Measurements from ENCODE around the gene REG4. TPM values are rescaled to one million over a fixed set of nuclear protein-coding genes. Genes with fewer than 3 reads are reported as not detected.

REG4 gene
- total and polyA plus RNA-seq, 2 of the 4 experiments (the other 2 are of a cell fraction) = not detected

DNA sequence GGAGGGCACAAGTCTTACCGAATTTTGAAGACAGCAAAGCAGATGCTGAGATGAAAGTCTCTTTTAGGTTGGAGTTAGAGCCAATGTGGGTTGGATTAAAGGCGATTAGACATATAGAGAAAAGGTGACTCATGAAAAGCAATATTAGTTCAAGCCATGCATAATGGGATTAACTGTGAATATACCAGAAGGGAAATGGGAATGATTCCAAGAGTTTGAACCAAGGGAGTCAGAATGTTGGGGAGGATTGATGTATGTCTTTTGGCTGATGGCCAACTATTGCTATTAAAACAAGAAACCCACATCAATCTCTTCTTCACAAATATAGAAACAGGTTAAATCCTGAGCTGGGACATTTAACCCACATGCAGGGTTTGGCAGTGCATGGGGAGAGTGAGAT is 43.8 kb downstream of the REG4 start:
- intact Hi-C loops (cut with micrococcal nuclease) = no loop called here
- Histone ChIP-seq H4K8ac (ENCODE audit: low read depth in 2 of 2, low read length in 2 of 2) (no peak overlapping the region), H3K4ac (ENCODE audit: low read depth, low read length) (no peak overlapping the region), H3K14ac (replicated peaks; ENCODE audit: low read depth, low read length) (no peak overlapping the region), H2AFZ (replicated peaks; ENCODE audit: low read length, poor library complexity) (no peak overlapping the region), H3K36me3 (ENCODE audit: control insufficient read depth, insufficient read depth, low read length) (no peaks in the 10 kb centered on the region), H3K4me3 (ENCODE audit: insufficient read depth, low read depth, low read length) (no peak overlapping the region), H2AK5ac (ENCODE audit: low read depth, low read length) (no peak overlapping the region), H3K4me1 (ENCODE audit: control insufficient read depth, insufficient read depth, low read length) (peaks cover 2% of the 10 kb centered on the region; the same call in 1 of the 2 replicates), H3K18ac (ENCODE audit: low read depth, low read length) (no peak overlapping the region), H3K9me1 (ENCODE audit: insufficient read depth, low read length) (no peaks in the 10 kb centered on the region), H3K56ac (ENCODE audit: extremely low read depth, insufficient read depth, low read length) (no peak overlapping the region), H3K9me3 (ENCODE audit: control insufficient read depth, insufficient read depth, low read length) (peaks cover 3% of the 10 kb centered on the region), H4K91ac (ENCODE audit: insufficient read depth, low read depth, low read length) (no peak overlapping the region), H2AK9ac (replicated peaks; ENCODE audit: low read depth, low read length, poor library complexity) (no peak overlapping the region), H4K20me1 (ENCODE audit: insufficient read depth, low read length) (no peaks in the 10 kb centered on the region), H3K9ac (ENCODE audit: low read depth, low read length) (no peak overlapping the region), H2BK15ac (ENCODE audit: low read depth, low read length) (no peak overlapping the region), H3K79me1 (ENCODE audit: low read depth in 1 of 2, low read length in 2 of 2) (no peaks in the 10 kb centered on the region), H4K5ac (ENCODE audit: low read depth, low read length) (no peak overlapping the region), H3K27me3 (ENCODE audit: control insufficient read depth, insufficient read depth, low read length) (peaks cover 21% of the 10 kb centered on the region), H2BK120ac (ENCODE audit: low read depth, low read length) (no peak overlapping the region), H2BK20ac (ENCODE audit: low read depth, low read length) (no peak overlapping the region), H3K27ac (ENCODE audit: insufficient read depth, low read length) (no peak overlapping the region), H3K4me2 (ENCODE audit: low read depth, low read length) (no peak overlapping the region), H2BK5ac (ENCODE audit: low read depth, low read length, poor library complexity, severe bottlenecking) (no peak overlapping the region), H3K23ac (ENCODE audit: low read depth, low read length) (no peak overlapping the region)
- no peak for DNase-seq
- ChIA-PET CTCF (no interaction called here), POLR2A (ENCODE audit: unreplicated experiment) (no interaction called here)
- in situ Hi-C loops (cut with MboI; ENCODE audit: low sequenced_read_pairs) = no loop called here
- WGBS, 2 experiments (ENCODE audit: extremely low coverage in 2 of 2, insufficient read length in 1 of 2) = 27% methylated on average over 2 of the region's 2 CpGs; no CpG with 5 or more reads in 1 of the 2 experiments
- ATAC-seq (ENCODE audit: low read depth) = no peak
- BruUV-seq (replicated peaks) = no TSS peak
- dilution Hi-C loops (cut with HindIII; ENCODE audit: low sequenced_read_pairs, unreplicated experiment) = no loop called here
- no peak for TF ChIP-seq SMC3 (IDR thresholded peaks at IDR 0.05; ENCODE audit: low read depth, low read length)
- TF ChIP-seq FOS (IDR thresholded peaks at IDR 0.05; ENCODE audit: low read depth, low read length) = no peak
- no peak for TF ChIP-seq BHLHE40 (IDR thresholded peaks at IDR 0.05; ENCODE audit: low read depth, low read length)
- no peak for TF ChIP-seq USF2 (IDR thresholded peaks at IDR 0.05; ENCODE audit: low read depth, low read length)
- TF ChIP-seq CTCF (conservative IDR thresholded peaks at IDR 0.05; ENCODE audit: low read depth, low read length) = no peak
- no peak for TF ChIP-seq MAFK (IDR thresholded peaks at IDR 0.05; ENCODE audit: low read depth, low read length)
- no peak for TF ChIP-seq RFX5 (IDR thresholded peaks at IDR 0.05; ENCODE audit: low read depth, low read length)
- no peak for TF ChIP-seq RAD21 (IDR thresholded peaks at IDR 0.05; ENCODE audit: low read length)
- TF ChIP-seq CEBPB (IDR thresholded peaks at IDR 0.05; ENCODE audit: low read depth, low read length) = no peak
- TF ChIP-seq POLR2A (IDR thresholded peaks at IDR 0.05; ENCODE audit: low read depth, low read length) = no peak
- TF ChIP-seq ELK1 (IDR thresholded peaks at IDR 0.05; ENCODE audit: borderline replicate concordance, low read depth, low read length) = no peak
